ENCODE measurements around the gene PNPLA8.

DNA sequence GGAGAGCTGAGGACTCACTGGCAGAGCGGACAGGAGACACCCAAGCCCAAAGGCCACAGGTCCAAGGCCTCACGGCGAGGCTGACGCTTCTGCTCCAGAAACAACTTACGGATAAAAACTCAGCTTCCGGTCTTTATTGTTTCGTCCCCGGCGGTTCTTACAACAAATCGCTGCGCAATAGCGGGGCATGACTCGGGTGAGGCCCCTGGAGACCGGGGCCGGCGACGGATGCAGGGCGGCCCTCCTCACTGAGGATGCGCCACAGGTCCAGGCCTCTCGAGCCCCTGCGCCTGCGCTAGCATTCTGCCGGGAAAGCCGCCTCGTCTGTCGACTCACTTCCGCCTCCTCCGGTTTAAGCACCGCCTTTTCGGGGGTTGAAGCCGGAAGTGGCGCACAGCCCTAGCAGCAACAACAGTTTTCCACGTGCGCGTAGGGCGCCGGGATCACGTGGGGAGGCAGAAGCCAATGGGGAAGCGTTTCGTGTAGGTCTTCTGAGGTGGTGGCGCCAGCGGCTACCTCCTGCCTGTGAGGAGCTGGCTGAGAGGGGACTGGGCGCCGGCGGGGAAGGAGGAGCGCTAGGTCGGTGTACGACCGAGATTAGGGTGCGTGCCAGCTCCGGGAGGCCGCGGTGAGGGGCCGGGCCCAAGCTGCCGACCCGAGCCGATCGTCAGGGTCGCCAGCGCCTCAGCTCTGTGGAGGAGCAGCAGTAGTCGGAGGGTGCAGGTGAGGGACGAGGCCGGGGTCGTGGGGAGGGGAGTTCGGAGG lies 43.6 kb upstream of the PNPLA8 start, which contains the start of the genes DNAJB9 and THAP5:
- TF ChIP-seq EP300 (IDR thresholded peaks at IDR 0.05; ENCODE audit: low read depth) (no peak), POLR2A (IDR thresholded peaks at IDR 0.05) (peak; percentile 97), POLR2AphosphoS5 (IDR thresholded peaks at IDR 0.05) (peak; percentile 96 to 97 (median 96))
- TF ChIP-seq, protein P1, sequence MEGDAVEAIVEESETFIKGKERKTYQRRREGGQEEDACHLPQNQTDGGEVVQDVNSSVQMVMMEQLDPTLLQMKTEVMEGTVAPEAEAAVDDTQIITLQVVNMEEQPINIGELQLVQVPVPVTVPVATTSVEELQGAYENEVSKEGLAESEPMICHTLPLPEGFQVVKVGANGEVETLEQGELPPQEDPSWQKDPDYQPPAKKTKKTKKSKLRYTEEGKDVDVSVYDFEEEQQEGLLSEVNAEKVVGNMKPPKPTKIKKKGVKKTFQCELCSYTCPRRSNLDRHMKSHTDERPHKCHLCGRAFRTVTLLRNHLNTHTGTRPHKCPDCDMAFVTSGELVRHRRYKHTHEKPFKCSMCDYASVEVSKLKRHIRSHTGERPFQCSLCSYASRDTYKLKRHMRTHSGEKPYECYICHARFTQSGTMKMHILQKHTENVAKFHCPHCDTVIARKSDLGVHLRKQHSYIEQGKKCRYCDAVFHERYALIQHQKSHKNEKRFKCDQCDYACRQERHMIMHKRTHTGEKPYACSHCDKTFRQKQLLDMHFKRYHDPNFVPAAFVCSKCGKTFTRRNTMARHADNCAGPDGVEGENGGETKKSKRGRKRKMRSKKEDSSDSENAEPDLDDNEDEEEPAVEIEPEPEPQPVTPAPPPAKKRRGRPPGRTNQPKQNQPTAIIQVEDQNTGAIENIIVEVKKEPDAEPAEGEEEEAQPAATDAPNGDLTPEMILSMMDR (IDR thresholded peaks at IDR 0.05), result peak in 1 of 5 experiments; percentile 8

All from transverse colon (tissue), 4 donors.